Endothelial cell of umbilical vein (primary cell): ENCODE results near the gene FOSL2. TPM values are rescaled to one million over a fixed set of nuclear protein-coding genes. Genes with fewer than 3 reads are reported as not detected.

ENCODE experiments used
- BruUV-seq: library from RNA; stranded (reverse); fragments of 400-500 nt; replicated peaks from 2 replicates; lab custom pipeline; 2021; lab: Mats Ljungman, UMichigan
- CTCF ChIA-PET: fragments of 300-600, 350-600 bp; sonication (Branson Sonifier 250); formaldehyde crosslinking; loops from one replicate; lab custom pipeline; 2021; ENCODE audit warnings: antibody characterized with exemption, inconsistent platforms; lab: Charles Lee
- POLR2A ChIA-PET: fragments of 300-600, 350-600 bp; sonication (Branson Sonifier 250); formaldehyde crosslinking; loops from one replicate; lab custom pipeline; 2021; ENCODE audit warnings: antibody characterized with exemption, inconsistent platforms; lab: Charles Lee
- DNase-seq: peaks from one replicate; pipeline ENCODE4 v3.0.0-alpha.2; 2011; ENCODE audit warnings: low read depth, low spot score
- FAIRE-seq: peaks from 2 replicates; lab custom pipeline; 2011; peaks lifted over from hg19 to GRCh38; lab: Jason Lieb, UNC
- H2AFZ ChIP-seq: 2 replicates; pipeline ENCODE4 v1.6.0; 2012; ENCODE audit warnings: low read depth, low read length, control low read depth, inconsistent platforms
- H3K27ac ChIP-seq: 2 replicates; pipeline ENCODE4 v1.5.1; 2011; ENCODE audit warnings: low read depth, mild to moderate bottlenecking, control low read depth, low read length, moderate library complexity; ENCODE audit not compliant: insufficient read depth
- H3K27me3 ChIP-seq, 2 experiments: 2 replicates each; pipeline versions ENCODE4 v1.6.0 to v1.6.1; 2011; ENCODE audit warnings: low read length in 2 of 2, mixed read lengths in 1 of 2; ENCODE audit not compliant: control insufficient read depth in 2 of 2, insufficient read depth in 2 of 2
- H3K36me3 ChIP-seq, 2 experiments: 2 replicates in 1 of 2; 3 replicates in 1 of 2; pipeline ENCODE4 v1.5.1; 2011; ENCODE audit warnings: low read length in 2 of 2, mild to moderate bottlenecking in 1 of 2, moderate library complexity in 1 of 2; ENCODE audit not compliant: control insufficient read depth in 2 of 2, insufficient read depth in 2 of 2; ENCODE audit errors: extremely low read depth in 1 of 2
- H3K4me1 ChIP-seq: 3 replicates; pipeline ENCODE4 v1.5.1; 2011; ENCODE audit warnings: mild to moderate bottlenecking, low read length; ENCODE audit not compliant: control insufficient read depth, insufficient read depth; ENCODE audit errors: extremely low read depth
- H3K4me2 ChIP-seq: 2 replicates; pipeline ENCODE4 v1.6.1; 2011; ENCODE audit warnings: low read length, control low read depth, mixed read lengths; ENCODE audit not compliant: insufficient read depth
- H3K4me3 ChIP-seq, 3 experiments: fragments of 200-600 bp in 1 of 3; sonication (generic), shearing (Covaris generic) in 1 of 3; replicated peaks in 1 of 3; 2 replicates each; pipeline ENCODE4 v1.5.1; 2011 to 2016; ENCODE audit warnings: control low read depth in 3 of 3, low read length in 3 of 3, mild to moderate bottlenecking in 2 of 3, inconsistent platforms in 1 of 3, low read depth in 1 of 3, moderate library complexity in 1 of 3; ENCODE audit not compliant: insufficient read depth in 1 of 3
- H3K79me2 ChIP-seq: 2 replicates; pipeline ENCODE4 v1.6.0; 2012; ENCODE audit warnings: low read length, inconsistent platforms; ENCODE audit not compliant: control insufficient read depth, insufficient read depth
- H3K9ac ChIP-seq: replicated peaks from 2 replicates; pipeline ENCODE3; 2011; ENCODE audit warnings: low read length, control low read depth; ENCODE audit not compliant: insufficient read depth; ENCODE audit errors: extremely low read depth
- H3K9me1 ChIP-seq: replicated peaks from 3 replicates; pipeline ENCODE4 v1.6.0; 2011; ENCODE audit warnings: mild to moderate bottlenecking, low read length; ENCODE audit not compliant: control insufficient read depth, insufficient read depth; ENCODE audit errors: extremely low read depth
- H3K9me3 ChIP-seq: replicated peaks from 2 replicates; pipeline ENCODE4 v1.5.1; 2012; ENCODE audit warnings: low read length, inconsistent platforms; ENCODE audit not compliant: control insufficient read depth, insufficient read depth
- H4K20me1 ChIP-seq: replicated peaks from 2 replicates; pipeline ENCODE3; 2011; ENCODE audit warnings: mild to moderate bottlenecking, low read length; ENCODE audit not compliant: control insufficient read depth, insufficient read depth; ENCODE audit errors: extremely low read depth
- CTCF ChIP-seq, 2 donors: IDR thresholded peaks; 1 replicate in 1 of 2; 2 replicates in 1 of 2; pipeline ENCODE4 v1.5.1; 2011; ENCODE audit warnings: low read length in 2 of 2, mild to moderate bottlenecking in 2 of 2, moderate library complexity in 2 of 2, control low read depth in 1 of 2, inconsistent platforms in 1 of 2, low read depth in 1 of 2; ENCODE audit not compliant: insufficient read depth in 1 of 2; ENCODE audit errors: extremely low read depth in 1 of 2
- EZH2 ChIP-seq: IDR thresholded peaks from 2 replicates; pipeline ENCODE4 v1.6.1; 2012; ENCODE audit warnings: borderline replicate concordance, low read depth, mild to moderate bottlenecking, moderate library complexity, low read length, inconsistent platforms; ENCODE audit not compliant: severe bottlenecking
- FOS ChIP-seq: IDR thresholded peaks from 2 replicates; pipeline ENCODE4 v1.6.1; 2011; ENCODE audit warnings: mild to moderate bottlenecking, low read length, moderate library complexity, borderline replicate concordance; ENCODE audit not compliant: insufficient read depth
- GATA2 ChIP-seq: IDR thresholded peaks from 2 replicates; pipeline ENCODE4 v1.7.0; 2011; ENCODE audit warnings: low read depth, mild to moderate bottlenecking, moderate library complexity, mixed read lengths, low read length; ENCODE audit not compliant: insufficient read length, insufficient read depth
- JUN ChIP-seq: IDR thresholded peaks from 2 replicates; pipeline ENCODE4 v1.6.1; 2011; ENCODE audit warnings: borderline replicate concordance, low read depth; ENCODE audit not compliant: insufficient read length, insufficient read depth
- MYC ChIP-seq: IDR thresholded peaks from one replicate; pipeline ENCODE4 v1.6.1; 2011; ENCODE audit warnings: mild to moderate bottlenecking, low read depth, low read length
- POLR2A ChIP-seq: IDR thresholded peaks from 2 replicates; pipeline ENCODE4 v1.6.1; 2012; ENCODE audit warnings: low read depth, mild to moderate bottlenecking, control low read depth, low read length
- POLR2AphosphoS5 ChIP-seq: IDR thresholded peaks from 2 replicates; pipeline ENCODE4 v1.6.1; 2012; ENCODE audit warnings: low read depth, mild to moderate bottlenecking, control low read depth, low read length, moderate library complexity; ENCODE audit not compliant: insufficient read depth
- dilution Hi-C: fragments of 300-500 bp; cut with MboI; formaldehyde crosslinking; loops from one replicate; pipeline ENCODE4 v1.15.0; 2019; ENCODE audit warnings: low sequenced_read_pairs; ENCODE audit not compliant: extremely low pct_ligation_motif_present
- intact Hi-C: fragments of 100-400 bp; cut with micrococcal nuclease; formaldehyde crosslinking; loops from one replicate; pipeline ENCODE4 v1.10.0; 2022
- polyA plus RNA-seq, 4 experiments: library from polyadenylated mRNA; depleted of rRNA in 3 of 4; stranded (reverse) in 3 of 4; unstranded in 1 of 4; fragments of >200 nt; gene quantifications; 2 replicates each; pipeline versions ENCODE4 v1.2.1 to v1.2.3, GENCODE V29; 2011 to 2012; ENCODE audit warnings: missing spikeins in 1 of 4
- total RNA-seq: library from RNA; stranded (reverse); gene quantifications from 2 replicates; pipeline ENCODE4 v1.2.3, GENCODE V29; 2021
- TF ChIP-seq, protein P1 (sequence below): IDR thresholded peaks from 2 replicates; pipeline ENCODE4 v1.6.1; 2011; ENCODE audit not compliant: insufficient read depth, insufficient read length

Gene FOSL2
- total and polyA plus RNA-seq, 2 donors (not counting 3 experiments of a cell fraction or from before 2014, with no cell fraction given), result 43.9 to 85.3 TPM

GRCh38 chr2:28382755-28383154 lies 9.9 kb upstream of the FOSL2 start:
- no peak overlapping the region for H3K4me2 ChIP-seq
- no peaks in the 10 kb centered on the region for H3K79me2 ChIP-seq
- intact Hi-C loops, result no loop called here
- H3K9ac ChIP-seq, result no peak overlapping the region
- H3K27ac ChIP-seq, result no peak overlapping the region
- POLR2A ChIA-PET, result no interaction called here
- H3K36me3 ChIP-seq, result no peaks in the 10 kb centered on the region
- TF ChIP-seq CTCF (IDR thresholded peaks at IDR 0.05; ENCODE audit: extremely low read depth in 1 of 2, insufficient read depth in 1 of 2, low read depth in 1 of 2, low read length in 2 of 2), result no peak
- no peak for TF ChIP-seq FOS
- TF ChIP-seq GATA2, result no peak
- no peak for TF ChIP-seq POLR2AphosphoS5
- no peak for TF ChIP-seq POLR2A
- no peak for TF ChIP-seq MYC
- no peak for TF ChIP-seq JUN
- no peak for TF ChIP-seq EZH2
- TF ChIP-seq, protein P1, sequence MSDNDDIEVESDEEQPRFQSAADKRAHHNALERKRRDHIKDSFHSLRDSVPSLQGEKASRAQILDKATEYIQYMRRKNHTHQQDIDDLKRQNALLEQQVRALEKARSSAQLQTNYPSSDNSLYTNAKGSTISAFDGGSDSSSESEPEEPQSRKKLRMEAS, result no peak
- CTCF ChIA-PET, result interaction anchor here (0.6 to 1.5 kb wide), 3 partner anchors 12 to 628 kb away, joined by 3 read pairs; no protein-coding TSS in a partner anchor
- no TSS peak for BruUV-seq
- H3K9me3 ChIP-seq, result no peaks in the 10 kb centered on the region
- no peaks in the 10 kb centered on the region for H3K27me3 ChIP-seq
- no peak for DNase-seq
- FAIRE-seq, result no peak
- peaks cover 18% of the 10 kb centered on the region for H3K4me1 ChIP-seq
- H3K4me3 ChIP-seq, result no peak overlapping the region
- dilution Hi-C loops, result no loop called here
- no peaks in the 10 kb centered on the region for H4K20me1 ChIP-seq
- H3K9me1 ChIP-seq, result no peaks in the 10 kb centered on the region
- H2AFZ ChIP-seq, result no peak overlapping the region
